Sigmoid colon (tissue), 4 donors: ENCODE results near the gene GPATCH1.

Source experiments
- CTCF ChIP-seq, 4 experiments: fragments of 450-650 bp in 3 of 4; fragments of 200-600 bp in 1 of 4; IDR thresholded peaks; one replicate each; pipeline ENCODE4 v1.5.1; 2016 to 2019; ENCODE audit warnings: antibody characterized with exemption in 4 of 4, mild to moderate bottlenecking in 3 of 4, moderate library complexity in 2 of 4
- EP300 ChIP-seq, 4 donors: sonication (generic); formaldehyde crosslinking; IDR thresholded peaks; one replicate each; pipeline ENCODE4 v1.6.1; 2017; ENCODE audit warnings: antibody characterized with exemption in 4 of 4
- POLR2A ChIP-seq, 2 donors: fragments of 450-650 bp; IDR thresholded peaks; one replicate each; pipeline ENCODE4 v1.6.1; 2016; ENCODE audit warnings: antibody characterized with exemption in 2 of 2, mild to moderate bottlenecking in 2 of 2, moderate library complexity in 2 of 2
- POLR2AphosphoS5 ChIP-seq, 4 donors: sonication (generic); formaldehyde crosslinking; IDR thresholded peaks; one replicate each; pipeline ENCODE4 v1.6.1; 2017; ENCODE audit warnings: antibody characterized with exemption in 4 of 4

- TF ChIP-seq EP300 (IDR thresholded peaks at IDR 0.05) (no peak), POLR2AphosphoS5 (IDR thresholded peaks at IDR 0.05) (no peak), CTCF (IDR thresholded peaks at IDR 0.05) (no peak), POLR2A (IDR thresholded peaks at IDR 0.05) (no peak)
These were observed 13.9 kb upstream of the GPATCH1 start for GRCh38 chr19:33067121-33067520.
